Measurements from ENCODE around the gene KCNH8. TPM values are rescaled to one million over a fixed set of nuclear protein-coding genes. Genes with fewer than 3 reads are reported as not detected.

KCNH8 gene
- total RNA-seq, 1 experiment from 2014 or later, result not detected

- no peak for ATAC-seq
- peak; percentile 73 to 80 for TF ChIP-seq REST (IDR thresholded peaks at IDR 0.05; ENCODE audit: insufficient read depth in 1 of 2, low read depth in 2 of 2, low read length in 1 of 2)
- TF ChIP-seq POLR2AphosphoS5 (IDR thresholded peaks at IDR 0.05; ENCODE audit: low read depth, low read length), result no peak
- no peak overlapping the region for H3K4me3 ChIP-seq (ENCODE audit: low read depth in 2 of 2, low read length in 2 of 2)
- no peak for DNase-seq (ENCODE audit: low read depth, low spot score)
- no peaks in the 10 kb centered on the region for H3K36me3 ChIP-seq (ENCODE audit: control insufficient read depth, insufficient read depth, low read length)
- in situ Hi-C loops (cut with HindIII; ENCODE audit: low pct_unique_long_range_greater_than_20kb, low sequenced_read_pairs) (no loop called here), intact Hi-C loops (cut with micrococcal nuclease; ENCODE audit: unreplicated experiment) (no loop called here)
- no TSS peak for BruUV-seq (replicated peaks)
- H3K27me3 ChIP-seq (ENCODE audit: control insufficient read depth, insufficient read depth, low read length), result peaks cover 10% of the 10 kb centered on the region; the same call in 1 of the 2 replicates
- peaks cover 4% of the 10 kb centered on the region; the same call in 1 of the 2 replicates for H3K4me1 ChIP-seq (ENCODE audit: control insufficient read depth, insufficient read depth, low read length)
- ChIA-PET POLR2A (interaction anchor here (0.6 kb wide), 1 partner anchor 13 kb away, joined by 5 read pairs; no protein-coding TSS in a partner anchor), CTCF (no interaction called here)
- no peak overlapping the region for H3K27ac ChIP-seq (ENCODE audit: low read length)
- H3K9me3 ChIP-seq (ENCODE audit: control insufficient read depth, insufficient read depth, low read depth, low read length), result no peaks in the 10 kb centered on the region
Measured at GRCh38 chr3:19149368-19149767, 1.1 kb downstream of the KCNH8 start.

- ATAC-seq (no peak), DNase-seq (ENCODE audit: low read depth, low spot score) (no peak)
- BruUV-seq (replicated peaks), result no TSS peak
- POLR2A ChIA-PET, result no interaction called here
- TF ChIP-seq POLR2AphosphoS5 (IDR thresholded peaks at IDR 0.05; ENCODE audit: low read depth, low read length) (no peak), REST (IDR thresholded peaks at IDR 0.05; ENCODE audit: insufficient read depth in 1 of 2, low read depth in 2 of 2, low read length in 1 of 2) (no peak), SIN3A (IDR thresholded peaks at IDR 0.05; ENCODE audit: borderline replicate concordance, insufficient read depth, low read depth, low read length) (no peak), TCF7L2 (IDR thresholded peaks at IDR 0.05; ENCODE audit: low read depth, low read length) (no peak)
- TF ChIP-seq, protein P1, sequence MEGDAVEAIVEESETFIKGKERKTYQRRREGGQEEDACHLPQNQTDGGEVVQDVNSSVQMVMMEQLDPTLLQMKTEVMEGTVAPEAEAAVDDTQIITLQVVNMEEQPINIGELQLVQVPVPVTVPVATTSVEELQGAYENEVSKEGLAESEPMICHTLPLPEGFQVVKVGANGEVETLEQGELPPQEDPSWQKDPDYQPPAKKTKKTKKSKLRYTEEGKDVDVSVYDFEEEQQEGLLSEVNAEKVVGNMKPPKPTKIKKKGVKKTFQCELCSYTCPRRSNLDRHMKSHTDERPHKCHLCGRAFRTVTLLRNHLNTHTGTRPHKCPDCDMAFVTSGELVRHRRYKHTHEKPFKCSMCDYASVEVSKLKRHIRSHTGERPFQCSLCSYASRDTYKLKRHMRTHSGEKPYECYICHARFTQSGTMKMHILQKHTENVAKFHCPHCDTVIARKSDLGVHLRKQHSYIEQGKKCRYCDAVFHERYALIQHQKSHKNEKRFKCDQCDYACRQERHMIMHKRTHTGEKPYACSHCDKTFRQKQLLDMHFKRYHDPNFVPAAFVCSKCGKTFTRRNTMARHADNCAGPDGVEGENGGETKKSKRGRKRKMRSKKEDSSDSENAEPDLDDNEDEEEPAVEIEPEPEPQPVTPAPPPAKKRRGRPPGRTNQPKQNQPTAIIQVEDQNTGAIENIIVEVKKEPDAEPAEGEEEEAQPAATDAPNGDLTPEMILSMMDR (IDR thresholded peaks at IDR 0.05), result no peak
- CTCF ChIA-PET, result no interaction called here
- Histone ChIP-seq H3K36me3 (ENCODE audit: control insufficient read depth, insufficient read depth, low read length) (no peaks in the 10 kb centered on the region), H3K27ac (ENCODE audit: low read length) (no peak overlapping the region), H3K4me1 (ENCODE audit: control insufficient read depth, insufficient read depth, low read length) (peaks cover 4% of the 10 kb centered on the region; the same call in 1 of the 2 replicates), H3K27me3 (ENCODE audit: control insufficient read depth, insufficient read depth, low read length) (peaks cover 10% of the 10 kb centered on the region; the same call in 1 of the 2 replicates), H3K4me3 (ENCODE audit: low read depth in 2 of 2, low read length in 2 of 2) (no peak overlapping the region), H3K9me3 (ENCODE audit: control insufficient read depth, insufficient read depth, low read depth, low read length) (no peaks in the 10 kb centered on the region)
- in situ Hi-C loops (cut with HindIII; ENCODE audit: low pct_unique_long_range_greater_than_20kb, low sequenced_read_pairs), result no loop called here
- intact Hi-C loops (cut with micrococcal nuclease; ENCODE audit: unreplicated experiment), result no loop called here
Measured at GRCh38 chr3:19151171-19151570, 2.9 kb downstream of the KCNH8 start.

Measured in Panc1 (cell line).